Gastrocnemius medialis (tissue), 4 donors: ENCODE data around the gene SPTBN1.

Source experiments
- CTCF ChIP-seq, 5 experiments: fragments of 450-650 bp in 3 of 5; fragments of 200-600 bp in 2 of 5; sonication (generic) in 2 of 5; IDR thresholded peaks in 4 of 5; conservative IDR thresholded peaks in 1 of 5; 1 replicate in 4 of 5; 2 replicates in 1 of 5; pipeline ENCODE4 v1.5.1; 2016 to 2019; ENCODE audit warnings: antibody characterized with exemption in 5 of 5, mild to moderate bottlenecking in 3 of 5, moderate library complexity in 3 of 5
- POLR2A ChIP-seq, 2 donors: fragments of 450-650 bp; IDR thresholded peaks; one replicate each; pipeline ENCODE4 v1.6.1; 2017; ENCODE audit warnings: antibody characterized with exemption in 2 of 2, mild to moderate bottlenecking in 2 of 2, moderate library complexity in 2 of 2

- TF ChIP-seq CTCF (IDR thresholded peaks at IDR 0.05 in 4 of 5, conservative IDR thresholded peaks at IDR 0.05 in 1 of 5) (no peak), POLR2A (IDR thresholded peaks at IDR 0.05) (no peak)
These were observed 116.1 kb downstream of the SPTBN1 start for GRCh38 chr2:54572262-54572635.
